H1 (cell line): Measurements from ENCODE around the gene TP53. TPM values are rescaled to one million over a fixed set of nuclear protein-coding genes. Genes with fewer than 3 reads are reported as not detected.

Experiments
- CTCF ChIA-PET: fragments of 300-600 bp; sonication (Branson Sonifier 250); formaldehyde crosslinking; loops from one replicate; lab custom pipeline; 2021; ENCODE audit not compliant: partially characterized antibody; lab: Charles Lee
- POLR2A ChIA-PET: fragments of 300-600 bp; sonication (Branson Sonifier 250); formaldehyde crosslinking; loops from one replicate; lab custom pipeline; 2021; ENCODE audit warnings: inconsistent platforms; ENCODE audit not compliant: partially characterized antibody; lab: Charles Lee
- DNase-seq, 2 experiments: peaks; one replicate each; pipeline versions ENCODE4 v3.0.0 to v3.0.0-alpha.2; 2010 to 2022; ENCODE audit warnings: low spot score in 2 of 2, low read depth in 1 of 2, mixed read lengths in 1 of 2
- FAIRE-seq: peaks from 2 replicates; lab custom pipeline; 2011; peaks lifted over from hg19 to GRCh38; lab: Jason Lieb, UNC
- H2AFZ ChIP-seq: 2 replicates; pipeline ENCODE4 v1.8.1; 2012; ENCODE audit warnings: low read length, inconsistent platforms
- H2AK5ac ChIP-seq: 2 replicates; pipeline ENCODE4 v1.6.1; 2013; ENCODE audit warnings: low read depth, low read length
- H2BK120ac ChIP-seq: replicated peaks from 2 replicates; pipeline ENCODE3; 2013; ENCODE audit warnings: low read depth, low read length, inconsistent platforms
- H2BK12ac ChIP-seq: 2 replicates; pipeline ENCODE4 v1.6.1; 2013; ENCODE audit warnings: low read depth, low read length
- H2BK15ac ChIP-seq: 2 replicates; pipeline ENCODE4 v1.6.1; 2013; ENCODE audit warnings: low read length
- H2BK20ac ChIP-seq: 2 replicates; pipeline ENCODE4 v1.6.1; 2013; ENCODE audit warnings: low read length
- H2BK5ac ChIP-seq: 2 replicates; pipeline ENCODE4 v1.6.1; 2013; ENCODE audit warnings: low read depth, low read length
- H3K14ac ChIP-seq: 2 replicates; pipeline ENCODE4 v1.6.1; 2013; ENCODE audit warnings: inconsistent platforms; ENCODE audit not compliant: insufficient read length
- H3K18ac ChIP-seq: 2 replicates; pipeline ENCODE4 v1.6.1; 2013; ENCODE audit warnings: low read length; ENCODE audit errors: extremely low read depth
- H3K23ac ChIP-seq: 2 replicates; pipeline ENCODE4 v1.6.1; 2013; ENCODE audit warnings: inconsistent platforms; ENCODE audit not compliant: insufficient read length
- H3K23me2 ChIP-seq: 2 replicates; pipeline ENCODE4 v1.6.1; 2013; ENCODE audit warnings: low read depth, low read length
- H3K27ac ChIP-seq: 2 replicates; pipeline ENCODE4 v1.6.1; 2011; ENCODE audit warnings: low read depth, low read length, inconsistent platforms
- H3K27me3 ChIP-seq, 4 experiments: replicated peaks in 1 of 4; 1 replicate in 1 of 4; 2 replicates in 3 of 4; pipeline versions ENCODE4 v1.6.1 to v1.8.1; 2011 to 2013; ENCODE audit warnings: low read length in 3 of 4, mild to moderate bottlenecking in 3 of 4, inconsistent platforms in 2 of 4, mixed read lengths in 2 of 4, moderate library complexity in 1 of 4; ENCODE audit not compliant: control insufficient read depth in 3 of 4, insufficient read depth in 3 of 4; ENCODE audit errors: extremely low read depth in 1 of 4
- H3K36me3 ChIP-seq, 4 experiments: 2 replicates each; pipeline versions ENCODE4 v1.6.1 to v1.8.1; 2011 to 2013; ENCODE audit warnings: mild to moderate bottlenecking in 4 of 4, low read length in 3 of 4, moderate library complexity in 2 of 4, control low read depth in 1 of 4, inconsistent platforms in 1 of 4; ENCODE audit not compliant: insufficient read depth in 4 of 4, control insufficient read depth in 2 of 4
- H3K4ac ChIP-seq: replicated peaks from 2 replicates; pipeline ENCODE3; 2013; ENCODE audit warnings: low read length, low read depth, mixed read lengths, inconsistent platforms; ENCODE audit not compliant: insufficient read length
- H3K4me1 ChIP-seq, 4 experiments: replicated peaks in 1 of 4; 1 replicate in 1 of 4; 2 replicates in 3 of 4; pipeline versions ENCODE4 v1.6.1 to v1.8.1; 2011 to 2013; ENCODE audit warnings: low read length in 3 of 4, inconsistent platforms in 2 of 4, mixed read lengths in 1 of 4; ENCODE audit not compliant: insufficient read depth in 4 of 4, control insufficient read depth in 3 of 4
- H3K4me2 ChIP-seq, 2 experiments: 2 replicates each; pipeline versions ENCODE4 v1.6.1 to v1.8.1; 2011 to 2013; ENCODE audit warnings: low read depth in 2 of 2, low read length in 2 of 2, control low read depth in 1 of 2, inconsistent platforms in 1 of 2, mild to moderate bottlenecking in 1 of 2; ENCODE audit not compliant: insufficient read depth in 1 of 2
- H3K4me3 ChIP-seq, 4 experiments: fragments of 200-600, 300-600 bp in 1 of 4; sonication (generic), shearing (Covaris generic), sonication (Bioruptor Twin) in 1 of 4; 2 replicates each; pipeline versions ENCODE4 v1.5.1 to v1.8.1; 2011 to 2016; ENCODE audit warnings: low read length in 4 of 4, low read depth in 3 of 4, control low read depth in 2 of 4, inconsistent platforms in 2 of 4, mild to moderate bottlenecking in 2 of 4, mixed read lengths in 1 of 4, moderate library complexity in 1 of 4; ENCODE audit not compliant: insufficient read depth in 2 of 4; ENCODE audit errors: extremely low read depth in 1 of 4
- H3K56ac ChIP-seq: replicated peaks from 2 replicates; pipeline ENCODE3; 2013; ENCODE audit warnings: low read depth, mild to moderate bottlenecking, mixed read lengths, low read length, inconsistent platforms; ENCODE audit not compliant: insufficient read length
- H3K79me1 ChIP-seq: 2 replicates; pipeline ENCODE4 v1.6.1; 2013; ENCODE audit warnings: low read depth, low read length, control low read depth
- H3K79me2 ChIP-seq, 2 experiments: 2 replicates each; pipeline versions ENCODE4 v1.6.1 to v1.8.1; 2012 to 2013; ENCODE audit warnings: low read length in 2 of 2, mild to moderate bottlenecking in 2 of 2, inconsistent platforms in 1 of 2; ENCODE audit not compliant: insufficient read depth in 2 of 2, control insufficient read depth in 1 of 2
- H3K9ac ChIP-seq, 4 experiments: replicated peaks in 1 of 4; 1 replicate in 1 of 4; 2 replicates in 3 of 4; pipeline versions ENCODE4 v1.6.1 to v1.8.1; 2011 to 2013; ENCODE audit warnings: low read depth in 3 of 4, low read length in 3 of 4, control low read depth in 2 of 4, mild to moderate bottlenecking in 2 of 4, moderate library complexity in 2 of 4, inconsistent platforms in 1 of 4; ENCODE audit errors: extremely low read depth in 1 of 4
- H3K9me3 ChIP-seq, 2 experiments: 2 replicates each; pipeline versions ENCODE4 v1.6.1 to v1.8.1; 2012 to 2013; ENCODE audit warnings: mild to moderate bottlenecking in 2 of 2, moderate library complexity in 2 of 2, control low read depth in 1 of 2, inconsistent platforms in 1 of 2, low read depth in 1 of 2, low read length in 1 of 2, mixed read lengths in 1 of 2; ENCODE audit not compliant: insufficient read depth in 2 of 2
- H4K20me1 ChIP-seq, 2 experiments: replicated peaks in 1 of 2; 2 replicates each; pipeline versions ENCODE3 to v1.8.1; 2011 to 2013; ENCODE audit warnings: inconsistent platforms in 2 of 2, low read length in 2 of 2, mild to moderate bottlenecking in 1 of 2; ENCODE audit not compliant: insufficient read depth in 2 of 2, control insufficient read depth in 1 of 2
- H4K5ac ChIP-seq: 2 replicates; pipeline ENCODE4 v1.6.1; 2013; ENCODE audit warnings: low read length, low read depth, mixed read lengths, inconsistent platforms; ENCODE audit not compliant: insufficient read length
- H4K8ac ChIP-seq: 2 replicates; pipeline ENCODE4 v1.8.0; 2013; ENCODE audit warnings: mild to moderate bottlenecking, moderate library complexity, low read length, inconsistent platforms; ENCODE audit not compliant: insufficient read depth; ENCODE audit errors: extremely low read depth
- H4K91ac ChIP-seq: replicated peaks from 2 replicates; pipeline ENCODE3; 2013; ENCODE audit warnings: low read length, mixed read lengths, inconsistent platforms; ENCODE audit not compliant: insufficient read length
- BCL11A ChIP-seq, 2 experiments: IDR thresholded peaks; one replicate each; pipeline ENCODE4 v1.6.1; 2011; ENCODE audit warnings: low read depth in 2 of 2, low read length in 2 of 2, mild to moderate bottlenecking in 2 of 2
- CHD1 ChIP-seq: IDR thresholded peaks from 2 replicates; pipeline ENCODE4 v1.6.1; 2012; ENCODE audit warnings: low read depth, low read length, improper control_type of control experiment
- EP300 ChIP-seq, 2 experiments: IDR thresholded peaks; 1 replicate in 1 of 2; 2 replicates in 1 of 2; pipeline ENCODE4 v1.6.1; 2011 to 2012; ENCODE audit warnings: low read depth in 2 of 2, low read length in 2 of 2, mild to moderate bottlenecking in 2 of 2, borderline replicate concordance in 1 of 2, inconsistent platforms in 1 of 2, moderate library complexity in 1 of 2
- MAX ChIP-seq: IDR thresholded peaks from 2 replicates; pipeline ENCODE4 v1.6.1; 2012; ENCODE audit warnings: inconsistent platforms
- NRF1 ChIP-seq: IDR thresholded peaks from 2 replicates; pipeline ENCODE4 v1.6.1; 2011; ENCODE audit warnings: mild to moderate bottlenecking, low read depth, low read length, improper control_type of control experiment
- POLR2A ChIP-seq, 2 experiments: IDR thresholded peaks; 1 replicate in 1 of 2; 2 replicates in 1 of 2; pipeline ENCODE4 v1.6.1; 2011; ENCODE audit warnings: low read depth in 2 of 2, low read length in 2 of 2, mild to moderate bottlenecking in 2 of 2; ENCODE audit errors: control extremely low read depth in 1 of 2
- POLR2AphosphoS5 ChIP-seq: IDR thresholded peaks from 2 replicates; pipeline ENCODE4 v1.6.1; 2011; ENCODE audit warnings: low read depth, low read length
- SIN3A ChIP-seq, 2 experiments: IDR thresholded peaks in 1 of 2; conservative IDR thresholded peaks in 1 of 2; 2 replicates each; pipeline ENCODE4 v1.6.1; 2011 to 2012; ENCODE audit warnings: low read length in 2 of 2, improper control_type of control experiment in 1 of 2, low read depth in 1 of 2, mild to moderate bottlenecking in 1 of 2
- SIX5 ChIP-seq: IDR thresholded peaks from 2 replicates; pipeline ENCODE4 v1.6.1; 2011; ENCODE audit warnings: mild to moderate bottlenecking, low read depth, low read length
- YY1 ChIP-seq: IDR thresholded peaks from 2 replicates; pipeline ENCODE4 v1.6.1; 2011; ENCODE audit warnings: low read depth, mild to moderate bottlenecking, low read length
- WGBS, 2 experiments: shearing (Covaris generic) in 1 of 2; methylation state at CpG; one replicate each; pipeline versions ENCODE4 v1.1.6 to v1.1.7; 2013 to 2015; ENCODE audit warnings: low lambda C conversion rate in 2 of 2, mixed read lengths in 2 of 2, inconsistent platforms in 1 of 2, low coverage in 1 of 2, missing lambda C conversion rate in 1 of 2; ENCODE audit not compliant: insufficient replicate concordance in 2 of 2, insufficient coverage in 1 of 2, insufficient read length in 1 of 2; ENCODE audit errors: extremely low coverage in 1 of 2, missing lambda C conversion rate in 1 of 2; 5-methylcytosine and 5-hydroxymethylcytosine counted together
- polyA plus RNA-seq, 7 experiments: library from polyadenylated mRNA; depleted of rRNA in 3 of 7; stranded (reverse) in 5 of 7; unstranded in 2 of 7; fragments of >200 nt in 5 of 7; fragments of 200-250 nt in 2 of 7; gene quantifications; 1 replicate in 5 of 7; 2 replicates in 1 of 7; 4 replicates in 1 of 7; pipeline versions ENCODE4 v1.2.1 to v1.2.3, GENCODE V29; 2011 to 2013; ENCODE audit warnings: missing spikeins in 2 of 7, mixed read lengths in 2 of 7
- total RNA-seq: library from RNA; stranded (reverse); fragmentation: NEBNext Ultra II Directional; extraction: Animal tissue kit (Norgen Biotek cat#: 25700); gene quantifications from 2 replicates; pipeline ENCODE4 v1.2.1, GENCODE V29; 2021

The TP53 gene
- total and polyA plus RNA-seq, 2 of the 8 experiments (the other 6 are each of a cell fraction or from before 2014, with no cell fraction given) = 143 to 198 TPM

- no peak overlapping the region for H2AFZ ChIP-seq
- peak overlapping the region; percentile 93 for H3K18ac ChIP-seq
- H3K56ac ChIP-seq = peak overlapping the region; percentile 63
- CTCF ChIA-PET = interaction anchor here (0.6 to 11.3 kb wide), 32 partner anchors 11 to 1603 kb away, joined by 3 to 199 read pairs (median 6); partner anchors contain the start of genes ATP1B2, DNAH2, EFNB3 and NEURL4
- H3K79me2 ChIP-seq = peaks cover 25 to 66% of the 10 kb centered on the region in 2 experiments
- FAIRE-seq (no peak), DNase-seq (peak in 1 of 2 experiments; percentile 83)
- peaks cover 13% of the 10 kb centered on the region for H3K79me1 ChIP-seq
- peak overlapping the region; percentile 99 for H3K27ac ChIP-seq
- peak overlapping the region; percentile 91 for H4K5ac ChIP-seq
- H3K9me3 ChIP-seq = no peaks in the 10 kb centered on the region
- no peak overlapping the region for H2BK15ac ChIP-seq
- H2BK5ac ChIP-seq = peak overlapping the region; percentile 99
- peak overlapping the region; percentile 84 to 91 for H3K4me2 ChIP-seq
- POLR2A ChIA-PET = interaction anchor here (0.6 to 58.0 kb wide), 40 partner anchors 10 to 537 kb away, joined by 3 to 2272 read pairs (median 4); partner anchors contain the start of genes ATP1B2, CD68, CNTROB and DNAH2
- no peaks in the 10 kb centered on the region for H3K27me3 ChIP-seq
- H3K14ac ChIP-seq = peak overlapping the region; percentile 4
- no peak overlapping the region for H2BK20ac ChIP-seq
- peak overlapping the region; percentile 78 to 100 (median 98) for H3K9ac ChIP-seq
- H3K4me3 ChIP-seq = peak overlapping the region; percentile 75 to 100 (median 94)
- H2AK5ac ChIP-seq = peak overlapping the region; percentile 95; the same call in 1 of the 2 replicates
- H2BK12ac ChIP-seq = peak overlapping the region; percentile 80; the same call in 1 of the 2 replicates
- peaks cover 16% of the 10 kb centered on the region for H3K23me2 ChIP-seq
- 2% methylated on average over 30 of the region's 30 CpGs; no CpG with 5 or more reads in 1 of the 2 experiments for WGBS, 2 experiments
- H3K4me1 ChIP-seq = peaks cover 0 to 11% (median 4%) of the 10 kb centered on the region in 4 experiments; a peak in 4 of 7 replicates
- H3K36me3 ChIP-seq = peaks cover 0 to 4% (median 0%) of the 10 kb centered on the region in 4 experiments; a peak in 2 of 8 replicates
- H4K20me1 ChIP-seq = peaks cover 7 to 10% of the 10 kb centered on the region in 2 experiments
- peak overlapping the region; percentile 93 for H4K91ac ChIP-seq
- peak overlapping the region; percentile 99; the same call in 1 of the 2 replicates for H4K8ac ChIP-seq
- peak overlapping the region; percentile 82 for H3K4ac ChIP-seq
- peak overlapping the region; percentile 91 for H2BK120ac ChIP-seq
- no peak overlapping the region for H3K23ac ChIP-seq
- TF ChIP-seq BCL11A (IDR thresholded peaks at IDR 0.05; ENCODE audit: low read depth in 2 of 2, low read length in 2 of 2) (no peak), CHD1 (peak; percentile 97), POLR2AphosphoS5 (peak; percentile 93), NRF1 (no peak), EP300 (IDR thresholded peaks at IDR 0.05; ENCODE audit: borderline replicate concordance in 1 of 2, low read depth in 2 of 2, low read length in 2 of 2) (peak in 1 of 2 experiments; percentile 98; a peak in 2 of 3 replicates), SIX5 (peak; percentile 48), SIN3A (conservative IDR thresholded peaks at IDR 0.05 in 1 of 2, IDR thresholded peaks at IDR 0.05 in 1 of 2; ENCODE audit: low read depth in 1 of 2, low read length in 2 of 2) (peak in 1 of 2 experiments; percentile 88; a peak in 2 of 4 replicates), MAX (no peak; the same call in 1 of the 2 replicates), POLR2A (IDR thresholded peaks at IDR 0.05; ENCODE audit: control extremely low read depth in 1 of 2, low read depth in 2 of 2, low read length in 2 of 2) (peak; percentile 88 to 91), YY1 (peak; percentile 59; the same call in 1 of the 2 replicates)
Observed at GRCh38 chr17:7686222-7687071, 843 bp downstream of the TP53 start.
